ENCODE measurements around the gene PGC. TPM values are rescaled to one million over a fixed set of nuclear protein-coding genes. Genes with fewer than 3 reads are reported as not detected.

The PGC gene
- total and polyA plus RNA-seq, 2 of the 8 experiments (the other 6 are each of a cell fraction or from before 2014, with no cell fraction given), result 0.09 TPM; not detected in 1

DNA sequence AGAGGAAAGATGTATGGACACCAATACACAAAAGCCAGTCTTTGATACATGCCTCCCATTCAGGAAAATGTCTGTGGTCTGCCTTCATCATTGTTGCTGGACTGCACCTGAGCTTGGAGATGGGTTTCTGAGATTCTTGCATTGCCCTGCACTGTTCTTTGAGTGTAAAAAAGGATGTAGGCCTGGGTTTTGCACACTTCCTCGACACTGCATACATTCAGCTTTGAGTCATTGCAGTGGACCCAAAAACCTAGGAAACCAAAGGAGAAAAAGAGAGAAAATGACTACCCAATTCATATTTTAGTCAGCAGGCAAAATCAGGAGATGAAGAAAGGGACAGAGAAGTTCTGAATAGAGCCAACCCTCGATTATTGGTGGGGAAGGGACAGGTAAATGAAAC lies 49.3 kb upstream of the PGC start:
- Histone ChIP-seq H3K79me1 (ENCODE audit: low read depth, low read length) (no peaks in the 10 kb centered on the region), H3K4me1 (replicated peaks in 1 of 4; ENCODE audit: control insufficient read depth in 3 of 4, insufficient read depth in 4 of 4, low read length in 3 of 4) (no peaks in the 10 kb centered on the region), H4K91ac (replicated peaks; ENCODE audit: insufficient read length, low read length) (no peak overlapping the region), H4K8ac (ENCODE audit: extremely low read depth, insufficient read depth, low read length) (no peak overlapping the region), H4K5ac (ENCODE audit: insufficient read length, low read depth, low read length) (no peak overlapping the region), H3K4me3 (ENCODE audit: extremely low read depth in 1 of 4, insufficient read depth in 2 of 4, low read depth in 3 of 4, low read length in 4 of 4) (no peak overlapping the region), H2BK12ac (ENCODE audit: low read depth, low read length) (no peak overlapping the region), H3K18ac (ENCODE audit: extremely low read depth, low read length) (no peak overlapping the region), H3K9ac (replicated peaks in 1 of 4; ENCODE audit: extremely low read depth in 1 of 4, low read depth in 3 of 4, low read length in 3 of 4) (no peak overlapping the region), H2AK5ac (ENCODE audit: low read depth, low read length) (no peak overlapping the region), H3K23ac (ENCODE audit: insufficient read length) (no peak overlapping the region), H2BK15ac (ENCODE audit: low read length) (no peak overlapping the region), H3K14ac (ENCODE audit: insufficient read length) (no peak overlapping the region), H2BK120ac (replicated peaks; ENCODE audit: low read depth, low read length) (no peak overlapping the region), H3K9me3 (ENCODE audit: insufficient read depth in 2 of 2, low read depth in 1 of 2, low read length in 1 of 2) (no peaks in the 10 kb centered on the region), H3K27ac (ENCODE audit: low read depth, low read length) (no peak overlapping the region), H3K4ac (replicated peaks; ENCODE audit: insufficient read length, low read depth, low read length) (no peak overlapping the region), H2BK5ac (ENCODE audit: low read depth, low read length) (no peak overlapping the region), H3K56ac (replicated peaks; ENCODE audit: insufficient read length, low read depth, low read length) (no peak overlapping the region), H3K79me2 (ENCODE audit: control insufficient read depth in 1 of 2, insufficient read depth in 2 of 2, low read length in 2 of 2) (no peaks in the 10 kb centered on the region), H3K27me3 (replicated peaks in 1 of 4; ENCODE audit: control insufficient read depth in 3 of 4, extremely low read depth in 1 of 4, insufficient read depth in 3 of 4, low read length in 3 of 4) (no peaks in the 10 kb centered on the region), H2BK20ac (ENCODE audit: low read length) (no peak overlapping the region), H3K23me2 (ENCODE audit: low read depth, low read length) (no peaks in the 10 kb centered on the region), H3K36me3 (ENCODE audit: control insufficient read depth in 2 of 4, insufficient read depth in 4 of 4, low read length in 3 of 4) (peaks cover 3 to 33% (median 14%) of the 10 kb centered on the region in 4 experiments; a peak in 5 of 8 replicates), H4K20me1 (replicated peaks in 1 of 2; ENCODE audit: control insufficient read depth in 1 of 2, insufficient read depth in 2 of 2, low read length in 2 of 2) (peaks cover 2% of the 10 kb centered on the region in 2 experiments), H2AFZ (ENCODE audit: low read length) (no peak overlapping the region), H3K4me2 (ENCODE audit: insufficient read depth in 1 of 2, low read depth in 2 of 2, low read length in 2 of 2) (no peak overlapping the region)
- CTCF ChIA-PET (ENCODE audit: partially characterized antibody), result interaction anchor here (0.9 to 2.5 kb wide), 3 partner anchors 9 to 253 kb away, joined by 3 to 12 read pairs (median 6); partner anchors contain the start of genes TAF8 and TOMM6
- 75% methylated on average over 2 of the region's 2 CpGs; no CpG with 5 or more reads in 1 of the 2 experiments for WGBS, 2 experiments (ENCODE audit: extremely low coverage in 1 of 2, insufficient coverage in 1 of 2, insufficient read length in 1 of 2, insufficient replicate concordance in 2 of 2, low coverage in 1 of 2, low lambda C conversion rate in 2 of 2, missing lambda C conversion rate in 1 of 2)
- TF ChIP-seq FOSL1 (IDR thresholded peaks at IDR 0.05; ENCODE audit: insufficient read depth, low read depth, low read length) (no peak), E2F6 (IDR thresholded peaks at IDR 0.05) (no peak), TAF7 (optimal IDR thresholded peaks at IDR 0.05; ENCODE audit: borderline replicate concordance, low read depth, low read length) (no peak), SIX5 (IDR thresholded peaks at IDR 0.05; ENCODE audit: low read depth, low read length) (no peak), RFX5 (IDR thresholded peaks at IDR 0.05; ENCODE audit: borderline replicate concordance, low read depth, low read length) (no peak), GTF2F1 (IDR thresholded peaks at IDR 0.05; ENCODE audit: borderline replicate concordance, low read depth, low read length) (no peak), EZH2 (IDR thresholded peaks at IDR 0.05; ENCODE audit: low read depth, low read length, severe bottlenecking) (no peak), BCL11A (IDR thresholded peaks at IDR 0.05; ENCODE audit: low read depth in 2 of 2, low read length in 2 of 2) (no peak), EGR1 (IDR thresholded peaks at IDR 0.05; ENCODE audit: borderline replicate concordance, low read depth, low read length) (no peak), CEBPB (IDR thresholded peaks at IDR 0.05; ENCODE audit: low read depth, low read length) (no peak), TBP (IDR thresholded peaks at IDR 0.05; ENCODE audit: low read depth, low read length) (no peak), CBX5 (IDR thresholded peaks at IDR 0.05; ENCODE audit: low read depth, low read length) (no peak)
- POLR2A ChIA-PET (ENCODE audit: partially characterized antibody), result interaction anchor here (1.0 kb wide), 1 partner anchor 9 kb away, joined by 4 read pairs; the partner anchor contains the start of gene TOMM6
- FAIRE-seq, result no peak
- DNase-seq (ENCODE audit: low read depth in 1 of 2, low spot score in 2 of 2), result no peak

Measured in H1 (cell line).